K562 (cell line): ENCODE results near the gene PLAC9. TPM values are rescaled to one million over a fixed set of nuclear protein-coding genes. Genes with fewer than 3 reads are reported as not detected.

Experiments used
- CBX1 ChIP-seq: sonication (generic); IDR thresholded peaks from 2 replicates; pipeline ENCODE4 v1.6.1; 2016; ENCODE audit warnings: antibody characterized with exemption, low read depth, mild to moderate bottlenecking
- HDAC3 ChIP-seq: fragments of 450-650 bp; IDR thresholded peaks from 2 replicates; pipeline ENCODE4 v1.6.1; 2018; ENCODE audit warnings: borderline replicate concordance, mild to moderate bottlenecking, moderate library complexity; ENCODE audit not compliant: partially characterized antibody
- HDGF ChIP-seq: fragments of 450-650 bp; IDR thresholded peaks from 2 replicates; pipeline ENCODE4 v1.6.1; 2016
- MED1 ChIP-seq: sonication (generic); formaldehyde crosslinking; IDR thresholded peaks from 2 replicates; pipeline ENCODE4 v1.8.1; 2023; ENCODE audit warnings: missing genetic modification reagents, borderline replicate concordance
- PHB ChIP-seq: fragments of 250-450 bp; sonication (Bioruptor Pico); IDR thresholded peaks from 2 replicates; pipeline ENCODE4 v1.5.0; 2021
- POLR2AphosphoS2 ChIP-seq: IDR thresholded peaks from 2 replicates; pipeline ENCODE4 v1.6.1; 2012; ENCODE audit warnings: low read length, improper control_type of control experiment
- POLR2G ChIP-seq: fragments of 200-400 bp; formaldehyde crosslinking; IDR thresholded peaks from 2 replicates; pipeline ENCODE4 v1.6.1; 2017; ENCODE audit warnings: low read depth, mild to moderate bottlenecking, antibody characterized with exemption, low read length, moderate library complexity
- PPARD ChIP-seq: fragments of 250-450 bp; sonication (Bioruptor Pico); IDR thresholded peaks from 2 replicates; pipeline ENCODE4 v1.8.0; 2022; ENCODE audit warnings: inconsistent platforms, mild to moderate bottlenecking, moderate library complexity
- PURB ChIP-seq: sonication (generic); formaldehyde crosslinking; IDR thresholded peaks from 2 replicates; pipeline ENCODE4 v1.9.0; 2021; ENCODE audit warnings: low read depth, mild to moderate bottlenecking, missing genetic modification reagents
- SP2 ChIP-seq: IDR thresholded peaks from 2 replicates; pipeline ENCODE4 v1.6.1; 2011; ENCODE audit warnings: mild to moderate bottlenecking, low read depth, low read length, moderate library complexity; ENCODE audit not compliant: poor library complexity, severe bottlenecking; ENCODE audit errors: extremely low read depth
- TCFL5 ChIP-seq: fragments of 250-450 bp; sonication (Bioruptor Pico); conservative IDR thresholded peaks from 2 replicates; pipeline ENCODE4 v1.6.1; 2021; ENCODE audit warnings: mild to moderate bottlenecking, moderate library complexity, matching md5 sums
- WHSC1 ChIP-seq: IDR thresholded peaks from one replicate; pipeline ENCODE4 v1.6.1; 2012; ENCODE audit warnings: low read length, control low read depth, inconsistent platforms
- ZNF12 ChIP-seq: sonication (generic); formaldehyde crosslinking; IDR thresholded peaks from 2 replicates; pipeline ENCODE4 v1.4.0; 2020; ENCODE audit warnings: mild to moderate bottlenecking, missing genetic modification reagents
- polyA plus RNA-seq, 8 experiments: library from polyadenylated mRNA; depleted of rRNA in 4 of 8; stranded (reverse) in 5 of 8; unstranded in 3 of 8; fragments of >200 nt; fragmentation: Nextera tagmentation in 2 of 8; fragmentation: Illumina TruSeq in 1 of 8; extraction: Ambion mirVana in 2 of 8; extraction: Trizol in 1 of 8; gene quantifications; 2 replicates each; pipeline versions ENCODE4 v1.2.1 to v1.2.3, GENCODE V29; 2011 to 2014; ENCODE audit warnings: inconsistent platforms in 1 of 8, missing spikeins in 1 of 8
- total RNA-seq, 7 experiments: library from RNA; depleted of rRNA in 6 of 7; stranded (reverse); fragments of >200 nt in 6 of 7; fragmentation: Illumina TruSeq in 2 of 7; extraction: Trizol in 2 of 7; gene quantifications; 2 replicates each; pipeline versions ENCODE4 v1.2.1 to v1.2.3, GENCODE V29; 2011 to 2021; ENCODE audit warnings: low replicate concordance in 1 of 7
- TF ChIP-seq, protein P1 (sequence below): fragments of 200-800 bp; sonication (Bioruptor generic); IDR thresholded peaks from 2 replicates; pipeline ENCODE4 v1.6.1; 2017; ENCODE audit warnings: missing genetic modification characterization, missing compliant biosample characterization
- TF ChIP-seq, protein P2 (sequence below): IDR thresholded peaks from 2 replicates; pipeline ENCODE4 v1.6.1; 2011; ENCODE audit warnings: borderline replicate concordance, low read depth, mild to moderate bottlenecking, moderate library complexity, low read length; ENCODE audit not compliant: insufficient read depth, poor library complexity, severe bottlenecking
- TF ChIP-seq, protein P3 (sequence below), 2 experiments: fragments of 450-650 bp; conservative IDR thresholded peaks; 2 replicates each; pipeline ENCODE4 v1.6.1; 2017; ENCODE audit warnings: mild to moderate bottlenecking in 2 of 2, moderate library complexity in 2 of 2
- TF ChIP-seq, protein P4 (sequence below), 2 experiments: IDR thresholded peaks; 2 replicates each; pipeline ENCODE4 v1.6.1; 2012; ENCODE audit warnings: improper control_type of control experiment in 2 of 2, low read depth in 2 of 2, low read length in 2 of 2, borderline replicate concordance in 1 of 2

The PLAC9 gene
- total and polyA plus RNA-seq, 9 of the 15 experiments (the other 6 are each of a cell fraction or from before 2014, with no cell fraction given), result not detected

DNA sequence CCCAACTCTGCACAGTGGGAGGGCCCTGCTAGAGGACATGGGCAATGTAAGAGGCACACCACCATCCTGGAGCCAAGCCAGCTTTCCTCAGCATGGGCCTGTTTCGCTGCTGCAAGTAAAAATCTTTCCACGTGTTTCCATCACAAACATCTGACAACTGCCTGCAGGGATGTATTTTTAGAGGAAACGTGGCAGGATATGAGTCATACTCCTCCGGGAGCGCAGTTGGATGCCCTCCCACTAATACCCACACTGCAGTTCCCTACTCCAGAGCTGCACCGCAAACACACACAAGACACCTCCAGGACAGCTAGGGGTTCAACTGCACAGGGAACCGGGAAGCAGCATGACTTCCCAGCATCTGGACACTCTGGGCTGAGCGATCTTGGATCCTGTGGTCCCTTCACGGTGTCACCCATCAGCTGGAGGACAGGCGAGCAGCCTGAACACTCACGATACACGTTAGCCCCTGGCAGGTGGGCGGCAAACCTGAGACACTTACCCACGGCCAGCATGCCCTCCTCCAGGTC, 26.1 kb downstream of the PLAC9 start (continued):
- no peak for TF ChIP-seq HDAC3
- TF ChIP-seq, protein P1, sequence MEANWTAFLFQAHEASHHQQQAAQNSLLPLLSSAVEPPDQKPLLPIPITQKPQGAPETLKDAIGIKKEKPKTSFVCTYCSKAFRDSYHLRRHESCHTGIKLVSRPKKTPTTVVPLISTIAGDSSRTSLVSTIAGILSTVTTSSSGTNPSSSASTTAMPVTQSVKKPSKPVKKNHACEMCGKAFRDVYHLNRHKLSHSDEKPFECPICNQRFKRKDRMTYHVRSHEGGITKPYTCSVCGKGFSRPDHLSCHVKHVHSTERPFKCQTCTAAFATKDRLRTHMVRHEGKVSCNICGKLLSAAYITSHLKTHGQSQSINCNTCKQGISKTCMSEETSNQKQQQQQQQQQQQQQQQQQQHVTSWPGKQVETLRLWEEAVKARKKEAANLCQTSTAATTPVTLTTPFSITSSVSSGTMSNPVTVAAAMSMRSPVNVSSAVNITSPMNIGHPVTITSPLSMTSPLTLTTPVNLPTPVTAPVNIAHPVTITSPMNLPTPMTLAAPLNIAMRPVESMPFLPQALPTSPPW (CRISPR knock-in tag), result no peak
- TF ChIP-seq, protein P2, sequence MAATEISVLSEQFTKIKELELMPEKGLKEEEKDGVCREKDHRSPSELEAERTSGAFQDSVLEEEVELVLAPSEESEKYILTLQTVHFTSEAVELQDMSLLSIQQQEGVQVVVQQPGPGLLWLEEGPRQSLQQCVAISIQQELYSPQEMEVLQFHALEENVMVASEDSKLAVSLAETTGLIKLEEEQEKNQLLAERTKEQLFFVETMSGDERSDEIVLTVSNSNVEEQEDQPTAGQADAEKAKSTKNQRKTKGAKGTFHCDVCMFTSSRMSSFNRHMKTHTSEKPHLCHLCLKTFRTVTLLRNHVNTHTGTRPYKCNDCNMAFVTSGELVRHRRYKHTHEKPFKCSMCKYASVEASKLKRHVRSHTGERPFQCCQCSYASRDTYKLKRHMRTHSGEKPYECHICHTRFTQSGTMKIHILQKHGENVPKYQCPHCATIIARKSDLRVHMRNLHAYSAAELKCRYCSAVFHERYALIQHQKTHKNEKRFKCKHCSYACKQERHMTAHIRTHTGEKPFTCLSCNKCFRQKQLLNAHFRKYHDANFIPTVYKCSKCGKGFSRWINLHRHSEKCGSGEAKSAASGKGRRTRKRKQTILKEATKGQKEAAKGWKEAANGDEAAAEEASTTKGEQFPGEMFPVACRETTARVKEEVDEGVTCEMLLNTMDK, result no peak
- TF ChIP-seq, protein P3, sequence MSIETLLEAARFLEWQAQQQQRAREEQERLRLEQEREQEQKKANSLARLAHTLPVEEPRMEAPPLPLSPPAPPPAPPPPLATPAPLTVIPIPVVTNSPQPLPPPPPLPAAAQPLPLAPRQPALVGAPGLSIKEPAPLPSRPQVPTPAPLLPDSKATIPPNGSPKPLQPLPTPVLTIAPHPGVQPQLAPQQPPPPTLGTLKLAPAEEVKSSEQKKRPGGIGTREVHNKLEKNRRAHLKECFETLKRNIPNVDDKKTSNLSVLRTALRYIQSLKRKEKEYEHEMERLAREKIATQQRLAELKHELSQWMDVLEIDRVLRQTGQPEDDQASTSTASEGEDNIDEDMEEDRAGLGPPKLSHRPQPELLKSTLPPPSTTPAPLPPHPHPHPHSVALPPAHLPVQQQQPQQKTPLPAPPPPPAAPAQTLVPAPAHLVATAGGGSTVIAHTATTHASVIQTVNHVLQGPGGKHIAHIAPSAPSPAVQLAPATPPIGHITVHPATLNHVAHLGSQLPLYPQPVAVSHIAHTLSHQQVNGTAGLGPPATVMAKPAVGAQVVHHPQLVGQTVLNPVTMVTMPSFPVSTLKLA (conservative IDR thresholded peaks at IDR 0.05), result peak; percentile 96 to 98
- no peak for TF ChIP-seq PURB (CRISPR knock-in tag)
- TF ChIP-seq, protein P4, sequence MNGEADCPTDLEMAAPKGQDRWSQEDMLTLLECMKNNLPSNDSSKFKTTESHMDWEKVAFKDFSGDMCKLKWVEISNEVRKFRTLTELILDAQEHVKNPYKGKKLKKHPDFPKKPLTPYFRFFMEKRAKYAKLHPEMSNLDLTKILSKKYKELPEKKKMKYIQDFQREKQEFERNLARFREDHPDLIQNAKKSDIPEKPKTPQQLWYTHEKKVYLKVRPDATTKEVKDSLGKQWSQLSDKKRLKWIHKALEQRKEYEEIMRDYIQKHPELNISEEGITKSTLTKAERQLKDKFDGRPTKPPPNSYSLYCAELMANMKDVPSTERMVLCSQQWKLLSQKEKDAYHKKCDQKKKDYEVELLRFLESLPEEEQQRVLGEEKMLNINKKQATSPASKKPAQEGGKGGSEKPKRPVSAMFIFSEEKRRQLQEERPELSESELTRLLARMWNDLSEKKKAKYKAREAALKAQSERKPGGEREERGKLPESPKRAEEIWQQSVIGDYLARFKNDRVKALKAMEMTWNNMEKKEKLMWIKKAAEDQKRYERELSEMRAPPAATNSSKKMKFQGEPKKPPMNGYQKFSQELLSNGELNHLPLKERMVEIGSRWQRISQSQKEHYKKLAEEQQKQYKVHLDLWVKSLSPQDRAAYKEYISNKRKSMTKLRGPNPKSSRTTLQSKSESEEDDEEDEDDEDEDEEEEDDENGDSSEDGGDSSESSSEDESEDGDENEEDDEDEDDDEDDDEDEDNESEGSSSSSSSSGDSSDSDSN (IDR thresholded peaks at IDR 0.05; ENCODE audit: borderline replicate concordance in 1 of 2, low read depth in 2 of 2, low read length in 2 of 2), result no peak
- no peak for TF ChIP-seq POLR2AphosphoS2
- TF ChIP-seq POLR2G, result no peak
- no peak for TF ChIP-seq MED1 (CRISPR knock-in tag)
- no peak for TF ChIP-seq SP2
- TF ChIP-seq ZNF12 (CRISPR knock-in tag), result peak; percentile 91
- no peak for TF ChIP-seq TCFL5 (CRISPR knock-in tag)
- TF ChIP-seq WHSC1, result no peak
- 0 out of 2 replicates have a peak, but pooled peaks have one; percentile 48 for TF ChIP-seq HDGF
- TF ChIP-seq CBX1, result no peak
- TF ChIP-seq PPARD (CRISPR knock-in tag), result no peak
- TF ChIP-seq PHB (CRISPR knock-in tag), result no peak
